Mammary epithelial cell (primary cell): ENCODE measurements around the gene ATXN1.

Experiments
- CTCF ChIP-seq, 2 donors: IDR thresholded peaks in 1 of 2; conservative IDR thresholded peaks in 1 of 2; 2 replicates each; pipeline ENCODE4 v1.5.1; 2011 to 2012; ENCODE audit warnings: inconsistent platforms in 2 of 2, low read length in 2 of 2, mild to moderate bottlenecking in 2 of 2, control low read depth in 1 of 2, low read depth in 1 of 2; ENCODE audit not compliant: insufficient read depth in 1 of 2; ENCODE audit errors: extremely low read depth in 1 of 2
- EZH2 ChIP-seq: IDR thresholded peaks from 2 replicates; pipeline ENCODE4 v1.6.1; 2012; ENCODE audit warnings: low read length, inconsistent platforms, borderline replicate concordance

DNA sequence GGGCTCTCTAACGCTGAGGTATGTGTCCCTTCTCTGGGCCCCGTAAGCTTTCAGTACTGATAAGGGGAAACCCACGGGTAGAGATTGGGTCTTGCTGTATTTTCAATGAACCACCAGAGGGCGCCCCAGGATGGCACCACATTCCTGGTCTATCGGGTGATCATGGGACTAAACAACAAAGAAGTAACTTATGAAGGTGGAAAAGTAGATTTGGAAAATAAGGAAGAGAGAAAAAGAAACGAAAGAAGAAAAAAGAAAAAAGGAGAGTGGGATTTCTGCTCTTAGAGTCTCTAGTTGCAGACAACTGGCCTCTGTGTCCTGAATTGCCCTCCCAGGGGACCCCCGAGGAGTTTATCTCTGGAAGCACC lies 429.1 kb downstream of the ATXN1 start:
- peak; percentile 80 to 95 for TF ChIP-seq CTCF (conservative IDR thresholded peaks at IDR 0.05 in 1 of 2, IDR thresholded peaks at IDR 0.05 in 1 of 2; ENCODE audit: extremely low read depth in 1 of 2, insufficient read depth in 1 of 2, low read depth in 1 of 2, low read length in 2 of 2)
- no peak for TF ChIP-seq EZH2
